Stimulated activated naive CD4-positive, alpha-beta T cell (primary cell): ENCODE data around the gene PGLYRP4.

Source experiments
- DNase-seq, 6 experiments: peaks; one replicate each; lab custom pipeline; 2025; lab: John Stamatoyannopoulos, UW

PGLYRP4 gene, protein sequence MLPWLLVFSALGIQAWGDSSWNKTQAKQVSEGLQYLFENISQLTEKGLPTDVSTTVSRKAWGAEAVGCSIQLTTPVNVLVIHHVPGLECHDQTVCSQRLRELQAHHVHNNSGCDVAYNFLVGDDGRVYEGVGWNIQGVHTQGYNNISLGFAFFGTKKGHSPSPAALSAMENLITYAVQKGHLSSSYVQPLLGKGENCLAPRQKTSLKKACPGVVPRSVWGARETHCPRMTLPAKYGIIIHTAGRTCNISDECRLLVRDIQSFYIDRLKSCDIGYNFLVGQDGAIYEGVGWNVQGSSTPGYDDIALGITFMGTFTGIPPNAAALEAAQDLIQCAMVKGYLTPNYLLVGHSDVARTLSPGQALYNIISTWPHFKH

DNA sequence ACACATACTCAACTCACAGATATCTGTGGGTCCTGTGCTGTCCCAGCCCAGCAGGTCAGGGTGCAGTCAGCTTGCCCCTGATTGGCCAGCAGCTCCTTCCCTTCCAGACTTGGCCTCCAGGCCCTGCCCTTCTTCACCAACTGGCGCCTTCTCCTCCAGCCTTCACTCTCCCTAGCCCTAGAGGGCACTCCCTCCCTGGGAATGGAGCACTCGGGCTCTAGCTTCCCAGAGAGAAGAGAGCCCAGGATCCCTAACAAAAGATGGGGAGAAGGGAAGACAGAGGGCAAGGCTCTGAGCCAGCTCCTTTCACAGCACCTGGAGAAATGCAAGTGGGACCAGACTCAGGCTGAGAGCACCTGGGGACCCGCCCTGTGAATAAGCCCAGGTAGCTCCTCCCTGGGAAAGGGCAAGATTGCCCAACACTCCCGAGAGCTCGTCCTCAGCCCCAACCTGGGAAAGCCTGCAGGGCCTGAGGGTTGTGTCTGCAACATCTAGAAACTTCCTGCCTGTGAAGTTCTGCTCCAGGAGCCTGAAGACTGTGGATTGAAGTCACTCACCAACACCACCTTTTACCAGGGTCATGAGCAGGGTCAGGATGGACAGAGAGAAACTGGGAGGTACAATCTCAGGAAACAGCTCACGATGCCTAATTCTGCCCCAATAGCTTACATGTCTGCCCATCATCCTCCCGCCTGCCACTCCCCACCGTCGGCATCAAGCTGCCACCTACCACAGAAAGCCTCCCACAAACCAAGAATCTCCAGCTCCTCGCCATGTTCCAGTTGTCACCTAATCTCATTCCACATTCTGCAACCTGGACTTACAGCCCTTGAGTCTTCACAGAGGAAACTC is at the start of gene PGLYRP4:
PGLYRP4 (minus strand) TSS at position 331 of the 852 bp plus-strand sequence. CDS start 909 bp downstream, outside the sequence.
- DNase-seq, result no peak

DNA sequence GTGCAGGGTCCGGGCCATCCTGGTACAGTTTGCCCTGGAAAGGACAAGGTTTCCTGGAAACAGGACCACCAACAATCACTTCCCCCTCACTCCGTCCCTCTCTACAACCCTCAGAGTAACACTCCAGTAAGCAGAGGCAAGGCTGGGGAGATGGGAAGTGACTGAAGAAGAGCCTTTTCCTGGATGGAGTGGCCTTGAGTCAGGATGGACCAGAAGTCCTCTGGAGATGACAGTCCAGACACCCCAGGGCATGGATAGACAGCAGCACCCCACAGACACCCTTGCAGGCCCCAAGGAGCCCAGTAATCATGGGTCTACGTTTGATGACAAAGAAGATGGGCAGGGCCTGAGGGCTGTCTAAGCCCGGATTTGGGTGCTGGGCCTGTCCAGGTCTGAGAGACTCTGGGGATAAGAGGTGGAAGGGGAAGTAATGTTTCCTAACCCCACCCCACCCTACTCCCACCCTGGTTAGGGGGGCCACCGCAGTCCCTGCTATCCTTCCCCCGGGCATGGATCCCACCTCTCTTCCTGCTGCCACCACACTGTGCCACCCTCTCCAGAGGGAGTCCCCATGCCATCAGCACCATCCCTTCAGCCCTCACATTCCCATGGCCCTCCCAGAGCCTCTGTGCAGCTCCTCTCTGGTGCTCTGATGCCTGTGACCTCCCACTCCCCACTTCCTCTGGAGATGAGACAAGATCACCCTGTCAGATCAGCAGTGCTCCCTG is 49.4 kb upstream of the PGLYRP4 start:
- DNase-seq, result no peak

DNA sequence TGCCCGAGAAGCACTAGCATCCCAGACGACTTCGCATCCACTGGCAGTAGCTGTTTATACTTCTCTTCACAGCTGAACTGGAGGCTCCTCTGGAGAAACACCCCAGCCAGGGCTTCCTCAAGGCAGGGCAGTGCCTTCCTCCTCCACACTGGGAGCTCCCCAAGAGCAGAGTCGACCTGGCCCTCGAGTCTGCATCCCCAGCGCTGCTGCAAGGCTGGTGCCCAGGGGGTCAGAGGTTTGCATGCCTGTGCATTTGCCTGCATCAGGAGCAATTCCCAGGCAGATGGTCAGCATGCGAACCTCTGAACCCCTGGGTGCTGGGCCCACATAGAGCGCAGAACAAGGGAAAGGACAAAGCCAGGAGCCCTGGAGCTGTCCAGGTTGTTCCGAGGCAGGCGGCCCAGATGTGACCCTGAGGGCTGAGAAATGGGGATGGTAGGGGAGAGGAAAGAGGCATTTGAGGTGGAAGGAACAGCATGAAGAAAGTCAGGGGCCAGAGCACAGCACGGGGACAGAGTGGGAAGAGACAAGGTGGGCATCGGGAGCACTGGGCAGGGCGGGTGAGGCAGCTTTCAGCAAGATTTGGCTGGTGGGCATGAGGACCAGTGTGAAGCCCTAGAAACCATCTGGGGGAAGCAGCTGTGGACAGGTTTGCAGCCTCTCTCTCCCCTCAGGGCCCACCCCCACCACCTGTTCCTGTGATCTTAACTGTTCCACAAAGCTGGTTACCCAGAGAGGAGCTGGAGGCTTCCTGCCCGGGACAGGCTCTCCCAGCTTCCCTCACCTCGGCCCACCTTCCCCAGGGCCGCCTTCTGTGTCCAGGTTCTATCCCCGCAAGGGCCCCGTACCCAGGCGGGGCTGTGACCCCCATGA is 48.6 kb upstream of the PGLYRP4 start:
- no peak for DNase-seq

DNA sequence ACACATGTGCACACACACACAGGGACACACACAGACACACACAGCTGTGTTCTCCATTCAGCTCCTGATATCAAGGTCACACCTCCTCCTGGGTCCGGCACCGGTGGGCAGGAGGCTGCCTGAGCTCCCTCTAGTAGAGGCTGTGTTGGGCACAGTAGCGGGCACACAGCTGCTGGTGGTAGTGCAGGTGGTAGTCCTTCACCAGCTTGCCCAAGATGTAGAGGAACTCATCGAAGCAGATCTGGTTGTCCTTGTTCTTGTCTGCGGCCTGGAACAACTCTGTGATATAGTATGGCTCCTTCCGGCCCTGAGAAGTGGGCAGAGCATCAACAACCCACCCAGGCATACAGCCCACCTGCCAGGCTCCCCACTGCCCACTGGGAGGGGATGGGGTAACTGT is 47.8 kb upstream of the PGLYRP4 start:
- no peak for DNase-seq

DNA sequence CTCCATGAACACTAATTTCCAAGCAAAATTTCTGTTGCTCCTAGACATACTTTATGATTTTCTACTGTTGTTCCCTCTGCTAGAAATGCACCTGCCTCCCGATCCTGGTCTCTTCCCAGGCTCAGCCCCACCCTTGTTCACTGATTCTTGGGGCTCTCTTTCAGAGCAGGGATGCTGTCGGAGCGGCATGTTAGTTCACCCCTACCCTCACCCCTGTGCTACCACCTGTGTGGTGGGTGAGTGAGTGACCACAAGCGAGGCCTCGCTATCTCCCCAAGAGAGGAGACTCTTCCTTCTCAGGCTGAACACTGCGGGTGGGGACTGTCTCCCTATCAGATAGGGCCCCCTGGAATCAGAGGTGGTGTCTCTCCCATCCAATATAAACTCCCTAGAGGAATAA is 47.1 kb upstream of the PGLYRP4 start:
- DNase-seq, result no peak

DNA sequence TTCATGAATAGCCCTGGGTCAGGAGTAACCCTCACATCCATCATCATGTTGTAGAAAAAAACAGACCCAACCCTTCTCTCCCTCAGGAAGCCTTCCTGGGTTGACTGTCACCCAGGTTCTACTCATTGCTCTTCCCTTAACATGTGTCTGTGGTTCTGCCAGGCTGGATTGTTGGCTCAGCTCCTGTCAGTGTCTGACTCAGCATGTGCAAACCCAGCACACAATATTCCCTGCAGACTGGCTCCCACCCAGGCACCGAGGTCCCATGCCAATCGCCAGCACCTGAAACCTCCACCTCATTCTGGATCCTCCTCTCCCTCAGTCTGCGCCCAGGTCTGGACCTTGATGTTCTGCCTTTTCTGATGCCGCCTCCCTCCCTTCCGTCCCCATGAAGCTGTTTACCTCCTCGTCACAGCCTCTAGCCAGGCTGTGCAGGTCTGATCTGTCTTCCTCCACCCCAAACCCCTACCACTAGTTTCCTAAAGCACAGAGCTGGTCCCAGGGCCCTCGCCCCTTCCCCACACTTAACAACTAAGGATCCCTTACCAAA is 46.6 kb upstream of the PGLYRP4 start:
- DNase-seq, result no peak

DNA sequence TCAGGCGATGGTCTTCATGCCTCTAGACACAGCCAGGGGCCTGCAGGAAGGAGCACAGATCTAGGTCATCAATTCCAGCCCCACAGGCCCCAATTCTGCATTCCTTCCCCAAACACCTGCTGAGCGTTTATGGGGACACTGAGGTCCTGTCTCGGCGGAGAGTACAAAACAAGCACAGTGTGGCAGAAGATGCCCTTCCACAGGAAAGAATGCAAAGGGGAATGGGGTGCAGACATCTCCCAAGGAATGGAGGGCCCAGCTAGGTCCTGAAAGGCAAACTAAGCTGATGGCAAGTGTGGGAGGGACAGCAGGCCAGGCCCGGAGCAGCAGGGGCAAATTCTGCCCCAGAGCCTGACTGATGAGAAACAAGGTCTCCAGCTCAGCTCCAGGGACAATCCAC is 45.8 kb upstream of the PGLYRP4 start:
- no peak for DNase-seq

DNA sequence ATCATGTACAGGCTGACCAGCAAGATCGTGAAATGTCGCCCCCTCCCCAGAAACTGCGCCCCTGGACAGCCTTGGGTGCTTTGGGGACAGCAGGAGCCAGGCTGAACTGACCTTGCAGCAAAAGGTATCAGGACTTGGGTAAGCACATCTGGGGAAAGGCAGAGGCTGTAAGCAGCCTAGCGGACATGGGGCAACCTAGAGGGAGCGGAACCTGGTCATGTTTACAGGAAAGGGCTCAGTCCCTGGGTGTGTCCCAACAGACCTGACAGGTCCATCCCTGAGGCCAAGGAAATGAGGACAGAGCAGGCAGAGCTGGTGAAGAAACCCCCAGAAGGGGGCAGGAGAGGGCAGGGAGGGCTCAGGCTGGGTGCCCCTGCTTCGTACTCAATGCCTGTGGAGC is 45.3 kb upstream of the PGLYRP4 start:
- no peak for DNase-seq

DNA sequence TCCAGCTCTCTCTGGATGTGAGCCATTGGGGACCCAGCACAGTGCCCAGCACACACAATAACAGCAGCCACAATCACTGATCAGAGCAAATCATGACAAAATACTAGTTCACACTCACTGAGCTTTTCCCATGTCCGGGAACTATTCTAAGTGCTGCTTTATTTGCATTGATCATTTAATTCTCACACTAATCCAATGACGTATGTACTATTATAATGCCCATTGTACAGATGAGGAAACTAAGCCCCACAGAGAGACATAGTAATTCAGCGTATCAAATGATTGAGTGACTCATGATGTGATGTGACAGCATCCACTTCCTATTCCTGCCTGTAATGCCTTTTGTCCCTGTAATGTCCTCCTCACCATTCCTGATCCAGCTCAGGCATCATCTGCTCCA is 44.2 kb upstream of the PGLYRP4 start:
- DNase-seq, result no peak

DNA sequence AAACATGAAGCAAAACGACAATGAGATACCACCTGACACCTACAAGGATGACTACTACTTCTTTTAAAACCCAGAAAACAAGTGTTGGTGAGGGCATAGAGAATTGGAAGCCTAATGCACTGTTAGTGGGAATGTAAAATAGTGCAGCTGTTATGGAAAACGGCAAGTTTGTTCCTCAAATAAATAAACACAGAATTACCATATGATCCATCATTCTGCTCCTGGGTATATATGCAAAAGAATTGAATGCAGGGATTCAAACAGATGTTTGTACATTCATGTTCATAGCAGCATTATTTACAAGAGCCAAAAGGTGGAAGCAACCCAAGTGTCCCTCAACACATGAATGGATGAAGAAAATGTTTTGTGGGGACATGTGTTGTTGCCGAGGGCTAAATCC is 43.6 kb upstream of the PGLYRP4 start:
- DNase-seq, result no peak

DNA sequence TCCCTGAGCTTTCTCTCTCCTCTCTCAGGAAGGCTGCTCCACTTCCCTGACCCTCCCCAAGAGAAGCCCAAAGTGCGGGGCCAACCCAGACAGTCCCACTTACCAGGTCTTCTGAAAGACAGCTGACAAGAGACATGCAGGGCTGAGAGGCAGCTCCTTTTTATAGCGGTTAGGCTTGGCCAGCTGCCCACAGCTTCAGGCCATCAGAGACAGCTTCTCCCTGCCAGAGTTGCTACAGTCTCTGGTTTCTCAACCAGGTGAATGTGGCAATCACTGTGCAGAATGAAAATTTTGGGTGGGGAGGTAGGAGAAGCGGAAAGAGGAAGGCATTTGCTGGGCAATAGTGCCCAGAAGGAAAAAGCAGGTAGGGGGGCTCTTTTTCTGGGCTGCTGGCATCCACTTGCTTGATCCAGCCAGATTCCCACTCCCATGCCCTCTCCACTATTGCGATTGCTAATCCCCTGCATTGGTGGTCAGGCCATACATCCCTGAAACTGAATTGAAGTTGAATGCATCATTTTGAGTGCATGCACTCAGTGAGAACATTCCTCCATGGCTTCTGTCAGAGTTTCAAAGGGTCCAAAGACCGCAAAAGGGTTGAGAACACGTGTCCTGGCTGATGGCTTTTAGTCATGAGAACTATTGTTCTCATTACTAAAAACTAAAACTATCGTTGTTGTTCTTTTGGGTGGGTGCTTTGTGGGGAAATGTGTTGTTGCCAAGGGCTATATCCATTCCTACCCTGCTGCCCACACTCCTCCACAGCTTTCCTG is 42.5 kb upstream of the PGLYRP4 start, which contains the start of gene S100A8:
S100A8 (minus strand) TSS at position 136 of the 773 bp plus-strand sequence. CDS start 538 bp downstream, outside the sequence.
- no peak for DNase-seq

DNA sequence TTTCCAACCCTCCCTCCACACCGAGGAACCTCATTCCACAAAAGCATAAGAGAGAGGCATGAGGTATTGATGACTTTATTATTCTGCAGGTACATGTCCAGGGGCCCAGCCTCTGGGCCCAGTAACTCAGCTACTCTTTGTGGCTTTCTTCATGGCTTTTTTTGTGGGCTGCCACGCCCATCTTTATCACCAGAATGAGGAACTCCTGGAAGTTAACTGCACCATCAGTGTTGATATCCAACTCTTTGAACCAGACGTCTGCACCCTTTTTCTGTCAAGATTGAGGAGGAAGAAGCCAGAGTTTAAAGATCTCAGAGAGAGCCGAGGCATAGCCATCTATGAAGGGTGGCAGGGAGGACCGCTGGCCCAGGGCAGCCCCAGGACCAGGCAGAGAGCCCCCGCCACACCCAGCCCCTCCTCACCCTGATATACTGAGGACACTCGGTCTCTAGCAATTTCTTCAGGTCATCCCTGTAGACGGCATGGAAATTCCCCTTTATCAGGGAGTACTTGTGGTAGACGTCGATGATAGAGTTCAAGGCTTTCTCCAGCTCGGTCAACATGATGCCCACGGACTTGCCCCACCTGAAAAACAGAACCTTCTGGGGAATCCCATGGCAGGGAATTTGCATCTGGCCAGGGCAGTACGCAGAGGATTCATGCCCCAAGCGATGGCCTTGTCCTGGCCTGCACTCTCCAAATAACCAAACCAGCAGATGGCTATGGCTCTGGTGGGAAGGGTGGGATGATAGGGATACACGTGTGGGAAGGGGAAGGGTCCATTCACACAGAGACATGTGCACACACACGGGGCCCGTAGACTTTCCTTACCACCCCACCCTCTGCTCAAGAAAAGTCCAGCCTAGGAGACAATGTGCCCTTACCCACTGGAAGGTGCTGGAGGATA is 41.6 kb upstream of the PGLYRP4 start:
- DNase-seq, result no peak

DNA sequence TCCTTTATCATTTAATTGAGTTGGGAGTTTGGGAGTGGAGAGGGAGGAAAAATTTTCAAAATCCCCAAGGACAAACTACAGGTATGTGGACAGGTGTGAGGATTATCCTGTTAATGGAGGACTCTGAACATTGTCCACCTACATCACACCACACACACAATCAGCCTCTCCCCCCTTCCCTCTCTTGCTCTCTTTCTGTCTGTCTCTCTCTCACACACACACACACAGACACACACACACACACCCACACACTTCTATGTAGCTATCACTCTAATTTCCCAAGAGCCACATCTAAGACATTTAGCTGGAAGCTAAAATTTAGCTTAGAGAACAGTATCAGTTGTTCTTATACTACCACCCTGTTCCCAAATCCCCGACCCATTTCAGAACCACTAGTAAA is 40.8 kb upstream of the PGLYRP4 start:
- DNase-seq, result no peak

DNA sequence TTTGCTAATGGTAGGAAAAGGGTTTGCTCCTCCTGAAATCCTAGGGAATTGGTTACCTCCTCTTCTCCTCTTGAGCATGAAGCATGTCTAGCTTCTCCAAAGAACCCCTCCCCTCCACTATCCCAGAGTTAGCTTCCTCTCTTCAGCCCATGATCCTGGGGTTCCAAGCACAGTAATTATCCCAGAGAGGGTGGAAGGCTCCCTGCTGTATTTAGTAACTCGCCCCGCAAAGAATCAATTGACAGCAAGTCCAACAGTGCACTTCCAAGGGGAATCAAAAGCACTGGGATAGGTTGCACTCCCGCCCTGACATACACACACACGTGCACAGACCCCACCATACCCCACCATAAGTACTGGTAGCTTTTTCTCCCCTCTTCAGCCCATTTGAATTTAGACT is 39.1 kb upstream of the PGLYRP4 start:
- no peak for DNase-seq

DNA sequence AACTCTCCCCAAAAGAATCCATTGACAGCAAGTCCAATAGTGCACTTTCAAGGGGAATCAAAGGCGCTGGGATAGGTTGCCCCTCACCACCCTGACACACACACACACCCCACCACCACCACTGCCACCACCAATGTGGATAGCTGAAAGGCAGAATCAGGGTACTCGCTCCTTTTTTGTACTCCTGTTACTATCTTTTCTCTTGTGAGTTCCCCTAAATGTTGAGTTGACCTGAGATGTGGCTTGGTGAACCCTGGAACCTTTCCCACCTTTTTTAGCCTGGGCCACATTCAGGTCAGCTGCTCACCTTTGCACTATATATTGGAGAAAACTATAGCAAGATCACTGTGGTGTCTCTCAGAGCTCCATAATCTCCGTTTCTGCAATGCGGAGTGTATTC is 38.4 kb upstream of the PGLYRP4 start:
- DNase-seq, result no peak

DNA sequence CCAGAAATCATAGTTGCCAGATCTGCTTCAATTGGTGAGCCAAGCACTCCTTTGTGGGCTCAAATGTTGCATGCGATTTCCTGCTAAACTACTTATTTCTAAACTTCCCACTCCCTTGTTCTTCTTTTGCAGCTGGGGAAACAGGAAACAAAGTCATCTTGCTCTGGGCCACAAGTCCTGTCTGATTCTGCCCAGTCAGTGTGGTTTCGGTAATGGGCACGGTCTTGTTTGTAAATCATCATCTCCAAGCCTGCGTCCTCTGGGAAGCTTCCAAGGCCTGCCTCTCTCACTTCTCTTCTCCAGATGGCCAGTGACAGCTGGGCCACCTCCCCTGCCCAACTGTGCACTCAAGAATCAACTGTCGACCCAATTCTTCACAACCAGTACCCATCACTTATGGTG is 37.9 kb upstream of the PGLYRP4 start:
- DNase-seq, result no peak

DNA sequence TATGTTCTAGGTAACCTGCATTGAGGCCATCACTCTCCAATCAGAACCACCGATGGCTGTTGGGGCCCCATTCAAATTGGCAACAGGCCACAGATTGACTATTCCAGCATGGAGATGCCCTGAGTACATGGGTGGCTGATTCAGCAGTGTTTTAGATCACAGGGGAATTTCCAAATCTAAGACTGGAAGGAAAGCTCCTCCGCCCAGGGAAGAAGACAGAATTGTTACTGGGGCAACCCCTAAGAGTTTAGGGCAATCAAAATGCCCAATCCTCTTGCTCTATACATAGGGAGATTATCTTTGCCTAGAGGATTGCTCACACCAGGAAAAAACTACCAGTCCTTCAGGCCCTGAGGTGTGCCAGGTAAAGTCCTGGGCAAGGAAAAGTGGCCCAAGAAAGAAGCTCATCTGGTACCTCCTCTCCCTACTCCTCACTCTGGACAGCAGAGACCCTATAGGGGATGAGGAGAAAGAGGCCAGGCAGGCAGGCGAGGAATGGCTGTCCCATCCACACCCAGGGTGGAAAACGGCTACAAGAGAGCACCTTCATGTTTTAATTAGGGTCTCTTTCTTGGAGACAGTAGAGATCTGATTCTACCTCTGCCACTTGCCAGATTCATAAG is 36.4 kb upstream of the PGLYRP4 start:
- no peak for DNase-seq

DNA sequence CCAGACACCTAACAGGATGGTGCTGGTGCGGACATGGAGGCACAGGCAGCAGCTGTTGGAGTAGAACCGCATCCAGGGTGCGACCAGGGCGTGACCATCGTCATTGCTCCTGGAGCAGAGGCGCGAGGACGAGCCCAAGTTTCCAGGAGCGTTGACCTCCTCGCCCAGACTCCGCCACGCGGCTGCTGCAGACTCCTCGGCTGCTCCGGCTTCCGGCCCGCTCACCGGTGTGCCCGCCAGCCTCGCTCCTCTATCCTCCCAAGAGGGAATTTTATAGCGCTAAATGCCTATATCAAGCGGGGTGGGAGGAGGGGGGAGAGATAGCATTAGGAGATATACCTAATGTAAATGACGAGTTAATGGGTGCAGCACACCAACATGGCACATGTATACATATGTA is 32.1 kb upstream of the PGLYRP4 start:
- no peak for DNase-seq

DNA sequence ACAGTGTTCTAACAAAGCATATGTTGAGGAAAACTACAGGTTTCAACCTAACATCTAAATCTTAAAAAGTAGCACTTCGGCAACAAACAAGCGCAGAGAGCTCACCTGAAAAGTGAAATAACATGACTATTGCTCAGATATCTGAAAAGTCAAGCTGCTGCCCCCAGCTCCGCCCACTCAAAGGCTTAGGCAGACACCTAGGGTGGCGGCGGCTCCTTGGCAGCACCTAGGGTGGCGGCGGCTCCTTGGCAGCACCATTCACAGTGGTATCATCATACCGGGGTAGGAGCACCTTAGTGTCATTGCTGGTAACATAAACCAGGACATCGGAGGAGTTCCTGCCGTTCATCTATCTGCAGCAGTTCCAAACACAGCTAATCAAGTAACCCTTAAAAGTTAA is 30.9 kb upstream of the PGLYRP4 start:
- DNase-seq, result no peak
